ENCODE data around the gene GRID2. TPM values are rescaled to one million over a fixed set of nuclear protein-coding genes. Genes with fewer than 3 reads are reported as not detected.

The GRID2 gene
- polyA plus RNA-seq, 1 donor from 2014 or later = 14.9 TPM

DNA sequence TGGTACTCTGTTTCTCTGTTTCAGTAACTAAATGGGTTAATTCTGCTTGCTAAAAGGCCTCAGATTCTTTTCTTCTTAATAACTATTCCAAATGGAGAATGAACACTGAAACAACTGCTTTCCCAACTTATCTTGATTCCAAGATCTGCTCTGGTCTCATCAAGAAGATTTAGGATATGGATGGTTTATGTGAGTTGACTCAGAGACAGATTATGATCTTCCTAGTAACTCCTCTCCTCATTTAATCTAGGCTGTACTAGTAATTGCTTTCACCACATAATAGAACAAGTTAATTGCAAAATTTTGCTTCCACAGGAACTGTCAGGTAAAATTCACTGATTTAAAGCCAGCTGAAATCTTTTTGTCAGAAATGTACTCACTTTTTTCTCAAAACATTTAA lies 537.1 kb downstream of the GRID2 start:
- H3K27ac ChIP-seq (ENCODE audit: low read length) = no peak overlapping the region
- no peaks in the 10 kb centered on the region for H4K20me1 ChIP-seq (ENCODE audit: insufficient read depth)
- no peaks in the 10 kb centered on the region for H3K9me3 ChIP-seq (ENCODE audit: low read length)
- no peak overlapping the region for H3K4me2 ChIP-seq (ENCODE audit: low read length)
- H3K4me3 ChIP-seq (ENCODE audit: low read length) = no peak overlapping the region
- H3K36me3 ChIP-seq (ENCODE audit: insufficient read depth, low read length) = no peaks in the 10 kb centered on the region
- H3K79me2 ChIP-seq (replicated peaks; ENCODE audit: insufficient read depth, low read length) = no peaks in the 10 kb centered on the region
- H3K9ac ChIP-seq (ENCODE audit: low read length) = no peak overlapping the region
- H2AFZ ChIP-seq (ENCODE audit: low read depth, low read length) = no peak overlapping the region
- H3F3A ChIP-seq (ENCODE audit: insufficient read depth, low read length, poor library complexity, severe bottlenecking) = no peaks in the 10 kb centered on the region
- H3K9me2 ChIP-seq (ENCODE audit: insufficient read depth, low read length) = no peaks in the 10 kb centered on the region
- TF ChIP-seq EZH2 (IDR thresholded peaks at IDR 0.05; ENCODE audit: borderline replicate concordance, insufficient read depth, low read length, poor library complexity, severe bottlenecking) (no peak), POLR2AphosphoS5 (IDR thresholded peaks at IDR 0.05) (no peak), TAF1 (IDR thresholded peaks at IDR 0.05; ENCODE audit: low read depth) (no peak), MXI1 (conservative IDR thresholded peaks at IDR 0.05; ENCODE audit: poor library complexity, severe bottlenecking) (no peak), RAD21 (conservative IDR thresholded peaks at IDR 0.05) (no peak)
- H3K27me3 ChIP-seq (ENCODE audit: insufficient read depth, low read depth, low read length) = no peaks in the 10 kb centered on the region

DNA sequence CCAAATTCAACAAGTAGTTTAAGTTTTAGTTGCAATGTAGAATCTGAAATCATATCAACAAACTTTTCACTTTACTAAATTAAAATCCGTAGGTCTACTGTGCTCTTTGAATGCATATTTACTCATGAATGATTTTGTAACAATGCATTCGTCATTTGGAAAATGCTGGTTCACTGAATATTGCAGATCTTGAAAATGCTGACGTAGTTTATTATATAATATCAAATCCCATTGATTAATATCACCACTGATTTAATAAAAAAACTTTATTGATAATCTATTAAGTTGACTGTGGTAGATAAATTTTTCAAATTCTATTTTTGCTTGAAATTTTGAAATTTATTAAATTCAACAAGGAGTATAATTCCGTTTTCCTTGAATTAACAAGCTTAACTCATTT lies 540.0 kb downstream of the GRID2 start:
- H3K79me2 ChIP-seq (replicated peaks; ENCODE audit: insufficient read depth, low read length) = no peaks in the 10 kb centered on the region
- no peaks in the 10 kb centered on the region for H3F3A ChIP-seq (ENCODE audit: insufficient read depth, low read length, poor library complexity, severe bottlenecking)
- no peaks in the 10 kb centered on the region for H4K20me1 ChIP-seq (ENCODE audit: insufficient read depth)
- no peak overlapping the region for H3K4me2 ChIP-seq (ENCODE audit: low read length)
- no peak overlapping the region for H3K9ac ChIP-seq (ENCODE audit: low read length)
- no peak for TF ChIP-seq MXI1 (conservative IDR thresholded peaks at IDR 0.05; ENCODE audit: poor library complexity, severe bottlenecking)
- H3K27me3 ChIP-seq (ENCODE audit: insufficient read depth, low read depth, low read length) = no peaks in the 10 kb centered on the region
- no peak overlapping the region for H3K4me3 ChIP-seq (ENCODE audit: low read length)
- H3K27ac ChIP-seq (ENCODE audit: low read length) = no peak overlapping the region
- H2AFZ ChIP-seq (ENCODE audit: low read depth, low read length) = no peak overlapping the region
- H3K9me3 ChIP-seq (ENCODE audit: low read length) = no peaks in the 10 kb centered on the region
- no peaks in the 10 kb centered on the region for H3K36me3 ChIP-seq (ENCODE audit: insufficient read depth, low read length)
- no peaks in the 10 kb centered on the region for H3K9me2 ChIP-seq (ENCODE audit: insufficient read depth, low read length)

DNA sequence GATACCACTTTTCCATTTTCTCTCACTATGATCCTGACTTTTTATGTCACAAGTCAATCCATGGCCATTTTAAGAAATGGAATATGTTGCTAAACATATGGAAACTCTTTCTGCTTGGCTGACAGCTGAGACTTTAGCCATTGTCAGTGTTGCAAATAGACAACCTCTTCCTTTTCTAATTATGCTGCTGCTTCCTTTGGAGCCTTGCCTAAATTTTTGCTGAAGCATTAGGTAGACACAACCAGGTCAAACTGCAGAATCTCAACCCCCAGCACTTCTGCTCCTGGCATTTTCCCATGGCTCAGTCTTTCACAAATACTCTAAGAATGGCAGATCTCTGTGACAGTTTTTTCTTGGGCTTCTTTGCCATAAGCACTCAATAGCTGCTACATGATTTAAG lies 543.3 kb downstream of the GRID2 start:
- no peaks in the 10 kb centered on the region for H3K27me3 ChIP-seq (ENCODE audit: insufficient read depth, low read depth, low read length)
- H3K9ac ChIP-seq (ENCODE audit: low read length) = no peak overlapping the region
- no peak overlapping the region for H3K27ac ChIP-seq (ENCODE audit: low read length)
- H3K9me3 ChIP-seq (ENCODE audit: low read length) = no peaks in the 10 kb centered on the region
- H3K4me2 ChIP-seq (ENCODE audit: low read length) = no peak overlapping the region
- no peak for TF ChIP-seq MXI1 (conservative IDR thresholded peaks at IDR 0.05; ENCODE audit: poor library complexity, severe bottlenecking)
- no peak for TF ChIP-seq EZH2 (IDR thresholded peaks at IDR 0.05; ENCODE audit: borderline replicate concordance, insufficient read depth, low read length, poor library complexity, severe bottlenecking)
- no peak for TF ChIP-seq RAD21 (conservative IDR thresholded peaks at IDR 0.05)
- no peak for TF ChIP-seq TAF1 (IDR thresholded peaks at IDR 0.05; ENCODE audit: low read depth)
- TF ChIP-seq, protein P1, sequence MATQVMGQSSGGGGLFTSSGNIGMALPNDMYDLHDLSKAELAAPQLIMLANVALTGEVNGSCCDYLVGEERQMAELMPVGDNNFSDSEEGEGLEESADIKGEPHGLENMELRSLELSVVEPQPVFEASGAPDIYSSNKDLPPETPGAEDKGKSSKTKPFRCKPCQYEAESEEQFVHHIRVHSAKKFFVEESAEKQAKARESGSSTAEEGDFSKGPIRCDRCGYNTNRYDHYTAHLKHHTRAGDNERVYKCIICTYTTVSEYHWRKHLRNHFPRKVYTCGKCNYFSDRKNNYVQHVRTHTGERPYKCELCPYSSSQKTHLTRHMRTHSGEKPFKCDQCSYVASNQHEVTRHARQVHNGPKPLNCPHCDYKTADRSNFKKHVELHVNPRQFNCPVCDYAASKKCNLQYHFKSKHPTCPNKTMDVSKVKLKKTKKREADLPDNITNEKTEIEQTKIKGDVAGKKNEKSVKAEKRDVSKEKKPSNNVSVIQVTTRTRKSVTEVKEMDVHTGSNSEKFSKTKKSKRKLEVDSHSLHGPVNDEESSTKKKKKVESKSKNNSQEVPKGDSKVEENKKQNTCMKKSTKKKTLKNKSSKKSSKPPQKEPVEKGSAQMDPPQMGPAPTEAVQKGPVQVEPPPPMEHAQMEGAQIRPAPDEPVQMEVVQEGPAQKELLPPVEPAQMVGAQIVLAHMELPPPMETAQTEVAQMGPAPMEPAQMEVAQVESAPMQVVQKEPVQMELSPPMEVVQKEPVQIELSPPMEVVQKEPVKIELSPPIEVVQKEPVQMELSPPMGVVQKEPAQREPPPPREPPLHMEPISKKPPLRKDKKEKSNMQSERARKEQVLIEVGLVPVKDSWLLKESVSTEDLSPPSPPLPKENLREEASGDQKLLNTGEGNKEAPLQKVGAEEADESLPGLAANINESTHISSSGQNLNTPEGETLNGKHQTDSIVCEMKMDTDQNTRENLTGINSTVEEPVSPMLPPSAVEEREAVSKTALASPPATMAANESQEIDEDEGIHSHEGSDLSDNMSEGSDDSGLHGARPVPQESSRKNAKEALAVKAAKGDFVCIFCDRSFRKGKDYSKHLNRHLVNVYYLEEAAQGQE (IDR thresholded peaks at IDR 0.05; ENCODE audit: borderline replicate concordance) = no peak
- H3K36me3 ChIP-seq (ENCODE audit: insufficient read depth, low read length) = no peaks in the 10 kb centered on the region
- H2AFZ ChIP-seq (ENCODE audit: low read depth, low read length) = no peak overlapping the region
- H4K20me1 ChIP-seq (ENCODE audit: insufficient read depth) = no peaks in the 10 kb centered on the region
- no peaks in the 10 kb centered on the region for H3F3A ChIP-seq (ENCODE audit: insufficient read depth, low read length, poor library complexity, severe bottlenecking)
- no peaks in the 10 kb centered on the region for H3K9me2 ChIP-seq (ENCODE audit: insufficient read depth, low read length)
- H3K79me2 ChIP-seq (replicated peaks; ENCODE audit: insufficient read depth, low read length) = no peaks in the 10 kb centered on the region
- H3K4me3 ChIP-seq (ENCODE audit: low read length) = no peak overlapping the region

DNA sequence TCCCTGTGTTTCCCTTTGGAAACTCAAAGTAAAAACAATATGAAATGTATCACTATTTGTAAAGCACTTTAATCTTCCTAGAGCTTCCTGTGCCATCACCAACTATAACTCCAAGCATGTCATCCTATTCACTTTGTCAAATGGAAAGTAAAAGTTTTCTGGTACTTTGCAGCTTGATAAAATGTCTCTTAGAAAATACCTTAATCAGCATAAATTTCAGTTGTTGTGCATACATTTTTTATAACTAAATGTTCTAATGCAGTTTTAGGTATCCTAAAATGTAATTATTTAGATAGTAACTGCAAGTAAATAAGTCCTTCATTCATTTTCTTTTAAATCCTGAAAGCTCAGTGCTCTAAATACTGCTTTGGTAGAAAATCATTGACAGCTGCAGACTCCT lies 558.7 kb downstream of the GRID2 start:
- Histone ChIP-seq H3K9ac (ENCODE audit: low read length) (no peak overlapping the region), H3K27me3 (ENCODE audit: insufficient read depth, low read depth, low read length) (no peaks in the 10 kb centered on the region), H3F3A (ENCODE audit: insufficient read depth, low read length, poor library complexity, severe bottlenecking) (no peaks in the 10 kb centered on the region), H3K36me3 (ENCODE audit: insufficient read depth, low read length) (no peaks in the 10 kb centered on the region), H3K79me2 (replicated peaks; ENCODE audit: insufficient read depth, low read length) (no peaks in the 10 kb centered on the region), H3K4me3 (ENCODE audit: low read length) (no peak overlapping the region), H3K27ac (ENCODE audit: low read length) (no peak overlapping the region), H3K4me2 (ENCODE audit: low read length) (no peak overlapping the region), H3K9me3 (ENCODE audit: low read length) (no peaks in the 10 kb centered on the region), H4K20me1 (ENCODE audit: insufficient read depth) (no peaks in the 10 kb centered on the region), H3K9me2 (ENCODE audit: insufficient read depth, low read length) (no peaks in the 10 kb centered on the region), H2AFZ (ENCODE audit: low read depth, low read length) (no peak overlapping the region)
- TF ChIP-seq RAD21 (conservative IDR thresholded peaks at IDR 0.05) (no peak), POLR2AphosphoS5 (IDR thresholded peaks at IDR 0.05) (no peak), MXI1 (conservative IDR thresholded peaks at IDR 0.05; ENCODE audit: poor library complexity, severe bottlenecking) (no peak), EP300 (conservative IDR thresholded peaks at IDR 0.05; ENCODE audit: poor library complexity, severe bottlenecking) (no peak), SMC3 (conservative IDR thresholded peaks at IDR 0.05; ENCODE audit: poor library complexity) (no peak), EZH2 (IDR thresholded peaks at IDR 0.05; ENCODE audit: borderline replicate concordance, insufficient read depth, low read length, poor library complexity, severe bottlenecking) (no peak)
- TF ChIP-seq, protein P1 (IDR thresholded peaks at IDR 0.05; ENCODE audit: borderline replicate concordance) = no peak

Data from neural cell (in vitro differentiated cells).